Mammary epithelial cell (primary cell): ENCODE results near the gene CADM4.

Source experiments
- EZH2 ChIP-seq: IDR thresholded peaks from 2 replicates; pipeline ENCODE4 v1.6.1; 2012; ENCODE audit warnings: low read length, inconsistent platforms, borderline replicate concordance
- TF ChIP-seq, protein P1 (sequence below), 2 donors: IDR thresholded peaks in 1 of 2; conservative IDR thresholded peaks in 1 of 2; 2 replicates each; pipeline ENCODE4 v1.5.1; 2011 to 2012; ENCODE audit warnings: inconsistent platforms in 2 of 2, low read length in 2 of 2, mild to moderate bottlenecking in 2 of 2, control low read depth in 1 of 2, low read depth in 1 of 2; ENCODE audit not compliant: insufficient read depth in 1 of 2; ENCODE audit errors: extremely low read depth in 1 of 2

DNA sequence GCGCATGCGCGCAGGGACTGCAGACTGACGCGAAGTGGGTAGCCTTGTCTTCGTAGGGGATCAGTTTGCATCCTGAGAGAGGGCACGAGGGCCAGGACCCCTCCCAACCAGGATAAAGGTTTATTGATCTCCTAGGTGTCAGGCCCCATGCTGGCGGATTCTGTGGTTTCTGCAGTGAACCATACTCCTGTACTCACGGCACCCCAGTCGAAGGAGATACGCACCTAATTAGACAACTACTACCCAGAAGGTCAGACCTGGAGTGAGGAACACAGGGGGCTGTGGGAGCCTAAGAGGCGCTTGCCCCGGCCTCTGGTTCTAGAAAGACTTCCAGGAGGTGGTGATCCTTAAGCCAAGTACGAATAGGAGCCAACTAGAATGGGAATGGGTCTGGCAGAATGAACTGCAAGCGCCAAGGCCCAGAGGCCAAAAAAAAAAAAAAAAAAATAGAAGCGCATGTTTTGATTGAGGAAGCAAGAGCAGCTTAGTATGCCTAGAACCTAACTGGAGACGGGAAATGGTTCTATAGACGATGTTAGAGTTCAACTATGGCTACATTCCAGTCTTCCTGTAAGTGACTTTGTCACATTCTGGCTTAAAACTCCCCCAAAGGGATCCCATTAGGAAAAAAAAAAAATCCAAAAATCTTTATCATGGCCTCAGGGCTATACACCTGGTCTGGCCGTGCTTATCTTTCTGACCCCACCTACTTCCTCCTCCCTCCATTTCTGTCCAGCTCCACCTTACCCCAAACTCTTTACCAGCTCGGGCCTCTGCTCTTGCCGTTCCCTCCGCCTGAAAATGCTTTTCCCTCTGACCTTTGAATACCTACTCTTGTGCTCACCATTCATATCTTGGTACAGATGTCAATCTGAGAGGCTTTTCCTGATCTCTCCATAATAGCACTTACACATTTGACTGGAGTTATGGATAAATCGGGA, 19.3 kb downstream of the CADM4 start:
- TF ChIP-seq, protein P1, sequence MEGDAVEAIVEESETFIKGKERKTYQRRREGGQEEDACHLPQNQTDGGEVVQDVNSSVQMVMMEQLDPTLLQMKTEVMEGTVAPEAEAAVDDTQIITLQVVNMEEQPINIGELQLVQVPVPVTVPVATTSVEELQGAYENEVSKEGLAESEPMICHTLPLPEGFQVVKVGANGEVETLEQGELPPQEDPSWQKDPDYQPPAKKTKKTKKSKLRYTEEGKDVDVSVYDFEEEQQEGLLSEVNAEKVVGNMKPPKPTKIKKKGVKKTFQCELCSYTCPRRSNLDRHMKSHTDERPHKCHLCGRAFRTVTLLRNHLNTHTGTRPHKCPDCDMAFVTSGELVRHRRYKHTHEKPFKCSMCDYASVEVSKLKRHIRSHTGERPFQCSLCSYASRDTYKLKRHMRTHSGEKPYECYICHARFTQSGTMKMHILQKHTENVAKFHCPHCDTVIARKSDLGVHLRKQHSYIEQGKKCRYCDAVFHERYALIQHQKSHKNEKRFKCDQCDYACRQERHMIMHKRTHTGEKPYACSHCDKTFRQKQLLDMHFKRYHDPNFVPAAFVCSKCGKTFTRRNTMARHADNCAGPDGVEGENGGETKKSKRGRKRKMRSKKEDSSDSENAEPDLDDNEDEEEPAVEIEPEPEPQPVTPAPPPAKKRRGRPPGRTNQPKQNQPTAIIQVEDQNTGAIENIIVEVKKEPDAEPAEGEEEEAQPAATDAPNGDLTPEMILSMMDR (conservative IDR thresholded peaks at IDR 0.05 in 1 of 2, IDR thresholded peaks at IDR 0.05 in 1 of 2; ENCODE audit: extremely low read depth in 1 of 2, insufficient read depth in 1 of 2, low read depth in 1 of 2, low read length in 2 of 2), result no peak
- no peak for TF ChIP-seq EZH2
